ENCODE results near the gene WDR86. TPM values are rescaled to one million over a fixed set of nuclear protein-coding genes. Genes with fewer than 3 reads are reported as not detected.

Gene WDR86
- total RNA-seq, 1 experiment from 2014 or later, result 8.1 TPM

DNA sequence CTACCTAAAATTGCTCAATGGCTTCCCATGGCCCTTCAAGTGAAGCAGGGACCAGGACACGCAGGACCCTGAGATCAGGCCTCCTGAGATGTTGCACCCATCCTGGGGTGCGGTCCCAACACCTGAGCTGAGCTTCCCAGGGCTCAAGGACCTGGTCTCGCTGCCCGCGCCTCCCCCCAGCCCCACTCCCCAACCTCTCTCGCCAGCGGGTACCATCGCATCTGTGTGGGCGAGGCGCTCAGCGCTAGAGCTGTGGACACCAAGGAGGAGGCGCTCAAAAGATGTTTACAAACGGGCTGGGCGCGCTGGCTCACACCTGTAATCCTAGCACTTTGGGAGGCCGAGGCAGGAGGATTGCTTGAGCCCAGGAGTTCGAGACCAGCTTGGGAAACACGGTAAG lies 37.5 kb upstream of the WDR86 start:
- Mint-ChIP-seq H3K27me3 (ENCODE audit: low read depth) (peaks cover 15% of the 10 kb centered on the region), H3K27ac (no peak overlapping the region), H3K36me3 (ENCODE audit: insufficient read depth in 1 of 3, low read depth in 3 of 3) (no peaks in the 10 kb centered on the region), H3K9me3 (no peaks in the 10 kb centered on the region), H3K4me3 (no peak overlapping the region), H3K4me1 (peaks cover 4 to 7% of the 10 kb centered on the region in 2 experiments)
- Histone ChIP-seq H3K14ac (ENCODE audit: insufficient read depth, low read length) (no peak overlapping the region), H3K4me2 (ENCODE audit: insufficient read depth, insufficient read length, low read length) (no peak overlapping the region), H3T11ph (ENCODE audit: low read length) (no peak overlapping the region), H3K9ac (ENCODE audit: extremely low read depth, insufficient read length, low read length) (no peak overlapping the region), H2BK120ac (ENCODE audit: low read depth, low read length, poor library complexity, severe bottlenecking) (no peak overlapping the region), H4K8ac (replicated peaks; ENCODE audit: insufficient read length, low read depth, low read length) (no peak overlapping the region), H3K79me1 (ENCODE audit: insufficient read depth, low read depth, low read length, poor library complexity, severe bottlenecking) (no peaks in the 10 kb centered on the region), H2BK12ac (ENCODE audit: insufficient read length, low read depth, low read length) (no peak overlapping the region), H3K18ac (ENCODE audit: insufficient read length, low read depth, low read length) (no peak overlapping the region), H2BK15ac (ENCODE audit: low read depth, low read length) (no peak overlapping the region), H3K23ac (ENCODE audit: insufficient read length, low read depth, low read length) (no peak overlapping the region), H3K4me1 (ENCODE audit: insufficient read depth, low read length) (no peaks in the 10 kb centered on the region), H2BK20ac (ENCODE audit: low read depth, low read length, poor library complexity, severe bottlenecking) (no peak overlapping the region), H3K27me3 (ENCODE audit: insufficient read depth, low read length) (no peaks in the 10 kb centered on the region; the same call in 1 of the 2 replicates), H3K4ac (ENCODE audit: low read depth, low read length) (no peak overlapping the region), H3K56ac (ENCODE audit: insufficient read length, low read depth, low read length) (no peak overlapping the region), H3K27ac (ENCODE audit: insufficient read length, low read depth, low read length) (no peak overlapping the region), H2AFZ (ENCODE audit: low read length) (no peak overlapping the region), H4K91ac (ENCODE audit: insufficient read length, low read depth, low read length) (no peak overlapping the region), H2BK5ac (ENCODE audit: insufficient read length, low read length) (no peak overlapping the region), H3K9me3 (ENCODE audit: control insufficient read depth, low read depth, low read length) (no peaks in the 10 kb centered on the region), H2AK5ac (ENCODE audit: insufficient read length, low read length) (no peak overlapping the region), H4K5ac (ENCODE audit: insufficient read length, low read depth, low read length) (no peak overlapping the region), H3K23me2 (ENCODE audit: insufficient read length, low read depth, low read length, poor library complexity, severe bottlenecking) (peaks cover 8% of the 10 kb centered on the region), H4K20me1 (ENCODE audit: control insufficient read depth, insufficient read depth, insufficient read length) (no peaks in the 10 kb centered on the region), H3K79me2 (ENCODE audit: insufficient read depth, low read length) (no peaks in the 10 kb centered on the region)
- DNase-seq, result no peak
- TF ChIP-seq, protein P1, sequence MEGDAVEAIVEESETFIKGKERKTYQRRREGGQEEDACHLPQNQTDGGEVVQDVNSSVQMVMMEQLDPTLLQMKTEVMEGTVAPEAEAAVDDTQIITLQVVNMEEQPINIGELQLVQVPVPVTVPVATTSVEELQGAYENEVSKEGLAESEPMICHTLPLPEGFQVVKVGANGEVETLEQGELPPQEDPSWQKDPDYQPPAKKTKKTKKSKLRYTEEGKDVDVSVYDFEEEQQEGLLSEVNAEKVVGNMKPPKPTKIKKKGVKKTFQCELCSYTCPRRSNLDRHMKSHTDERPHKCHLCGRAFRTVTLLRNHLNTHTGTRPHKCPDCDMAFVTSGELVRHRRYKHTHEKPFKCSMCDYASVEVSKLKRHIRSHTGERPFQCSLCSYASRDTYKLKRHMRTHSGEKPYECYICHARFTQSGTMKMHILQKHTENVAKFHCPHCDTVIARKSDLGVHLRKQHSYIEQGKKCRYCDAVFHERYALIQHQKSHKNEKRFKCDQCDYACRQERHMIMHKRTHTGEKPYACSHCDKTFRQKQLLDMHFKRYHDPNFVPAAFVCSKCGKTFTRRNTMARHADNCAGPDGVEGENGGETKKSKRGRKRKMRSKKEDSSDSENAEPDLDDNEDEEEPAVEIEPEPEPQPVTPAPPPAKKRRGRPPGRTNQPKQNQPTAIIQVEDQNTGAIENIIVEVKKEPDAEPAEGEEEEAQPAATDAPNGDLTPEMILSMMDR (conservative IDR thresholded peaks at IDR 0.05), result no peak
- no CpG with 5 or more reads among the region's 18 CpGs for WGBS (ENCODE audit: extremely low coverage, insufficient read length, low lambda C conversion rate)
